Measurements from ENCODE around the gene CRYGB. TPM values are rescaled to one million over a fixed set of nuclear protein-coding genes. Genes with fewer than 3 reads are reported as not detected.
A peak's percentile ranks its signal among the peaks of the same experiment; 100 is the strongest.

The CRYGB gene
- polyA plus RNA-seq, 3 donors, result not detected

DNA sequence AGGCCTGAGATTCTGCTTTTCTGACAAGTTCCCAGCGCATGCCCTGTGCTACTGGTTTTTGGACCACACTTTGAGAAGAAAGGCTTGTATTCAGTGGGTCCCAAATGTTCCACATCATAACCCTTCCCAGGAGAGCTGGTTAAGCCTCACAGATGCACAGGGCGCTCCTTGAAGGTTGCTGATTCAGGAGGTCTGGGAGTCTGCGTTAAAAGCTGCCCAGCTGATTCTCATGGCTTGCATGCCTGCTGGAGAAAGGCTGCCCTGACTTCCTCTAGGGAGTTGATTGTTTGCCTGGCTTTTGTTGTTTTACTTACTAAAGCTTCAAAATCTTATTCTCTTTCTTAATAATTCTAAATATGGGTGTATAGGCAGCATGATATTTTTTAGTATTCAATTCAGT lies 42.3 kb downstream of the CRYGB start:
- TF ChIP-seq, protein P1, sequence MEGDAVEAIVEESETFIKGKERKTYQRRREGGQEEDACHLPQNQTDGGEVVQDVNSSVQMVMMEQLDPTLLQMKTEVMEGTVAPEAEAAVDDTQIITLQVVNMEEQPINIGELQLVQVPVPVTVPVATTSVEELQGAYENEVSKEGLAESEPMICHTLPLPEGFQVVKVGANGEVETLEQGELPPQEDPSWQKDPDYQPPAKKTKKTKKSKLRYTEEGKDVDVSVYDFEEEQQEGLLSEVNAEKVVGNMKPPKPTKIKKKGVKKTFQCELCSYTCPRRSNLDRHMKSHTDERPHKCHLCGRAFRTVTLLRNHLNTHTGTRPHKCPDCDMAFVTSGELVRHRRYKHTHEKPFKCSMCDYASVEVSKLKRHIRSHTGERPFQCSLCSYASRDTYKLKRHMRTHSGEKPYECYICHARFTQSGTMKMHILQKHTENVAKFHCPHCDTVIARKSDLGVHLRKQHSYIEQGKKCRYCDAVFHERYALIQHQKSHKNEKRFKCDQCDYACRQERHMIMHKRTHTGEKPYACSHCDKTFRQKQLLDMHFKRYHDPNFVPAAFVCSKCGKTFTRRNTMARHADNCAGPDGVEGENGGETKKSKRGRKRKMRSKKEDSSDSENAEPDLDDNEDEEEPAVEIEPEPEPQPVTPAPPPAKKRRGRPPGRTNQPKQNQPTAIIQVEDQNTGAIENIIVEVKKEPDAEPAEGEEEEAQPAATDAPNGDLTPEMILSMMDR (IDR thresholded peaks at IDR 0.05), result no peak
- Mint-ChIP-seq H3K27ac (no peak overlapping the region), H3K27me3 (ENCODE audit: low read depth in 3 of 3) (peaks cover 0 to 3% (median 0%) of the 10 kb centered on the region in 3 donors), H3K9me3 (peaks cover 0 to 4% (median 0%) of the 10 kb centered on the region in 7 donors), H3K4me3 (no peak overlapping the region), H3K36me3 (no peaks in the 10 kb centered on the region), H3K4me1 (peaks cover 24% of the 10 kb centered on the region)
- Histone ChIP-seq H3K27ac (ENCODE audit: low read depth in 1 of 2, low read length in 2 of 2) (no peak overlapping the region), H3K4me3 (replicated peaks in 1 of 3; ENCODE audit: low read depth in 2 of 3, low read length in 3 of 3) (no peak overlapping the region), H3K9ac (ENCODE audit: insufficient read depth, low read length, poor library complexity, severe bottlenecking) (no peak overlapping the region), H3K79me2 (ENCODE audit: insufficient read depth, low read length) (no peaks in the 10 kb centered on the region), H3K4me1 (ENCODE audit: control insufficient read depth in 1 of 2, insufficient read depth in 2 of 2, low read length in 2 of 2) (peaks cover 0 to 18% of the 10 kb centered on the region in 2 donors), H3K9me3 (replicated peaks in 1 of 2; ENCODE audit: control insufficient read depth in 1 of 2, insufficient read depth in 1 of 2, low read length in 2 of 2) (no peaks in the 10 kb centered on the region), H3K27me3 (ENCODE audit: control insufficient read depth in 2 of 2, insufficient read depth in 2 of 2, low read length in 2 of 2) (no peaks in the 10 kb centered on the region), H3K36me3 (replicated peaks in 1 of 2; ENCODE audit: control insufficient read depth in 1 of 2, insufficient read depth in 2 of 2, low read length in 2 of 2) (no peaks in the 10 kb centered on the region), H3K4me2 (replicated peaks; ENCODE audit: extremely low read depth, low read length, poor library complexity, severe bottlenecking) (no peak overlapping the region), H2AFZ (ENCODE audit: insufficient read depth, low read depth, low read length, poor library complexity, severe bottlenecking) (no peak overlapping the region), H4K20me1 (ENCODE audit: insufficient read depth, low read length) (no peaks in the 10 kb centered on the region)
- no CpG with 5 or more reads among the region's 3 CpGs for WGBS (ENCODE audit: insufficient coverage)
- intact Hi-C loops (cut with micrococcal nuclease), result no loop called here
- DNase-seq, result no peak

DNA sequence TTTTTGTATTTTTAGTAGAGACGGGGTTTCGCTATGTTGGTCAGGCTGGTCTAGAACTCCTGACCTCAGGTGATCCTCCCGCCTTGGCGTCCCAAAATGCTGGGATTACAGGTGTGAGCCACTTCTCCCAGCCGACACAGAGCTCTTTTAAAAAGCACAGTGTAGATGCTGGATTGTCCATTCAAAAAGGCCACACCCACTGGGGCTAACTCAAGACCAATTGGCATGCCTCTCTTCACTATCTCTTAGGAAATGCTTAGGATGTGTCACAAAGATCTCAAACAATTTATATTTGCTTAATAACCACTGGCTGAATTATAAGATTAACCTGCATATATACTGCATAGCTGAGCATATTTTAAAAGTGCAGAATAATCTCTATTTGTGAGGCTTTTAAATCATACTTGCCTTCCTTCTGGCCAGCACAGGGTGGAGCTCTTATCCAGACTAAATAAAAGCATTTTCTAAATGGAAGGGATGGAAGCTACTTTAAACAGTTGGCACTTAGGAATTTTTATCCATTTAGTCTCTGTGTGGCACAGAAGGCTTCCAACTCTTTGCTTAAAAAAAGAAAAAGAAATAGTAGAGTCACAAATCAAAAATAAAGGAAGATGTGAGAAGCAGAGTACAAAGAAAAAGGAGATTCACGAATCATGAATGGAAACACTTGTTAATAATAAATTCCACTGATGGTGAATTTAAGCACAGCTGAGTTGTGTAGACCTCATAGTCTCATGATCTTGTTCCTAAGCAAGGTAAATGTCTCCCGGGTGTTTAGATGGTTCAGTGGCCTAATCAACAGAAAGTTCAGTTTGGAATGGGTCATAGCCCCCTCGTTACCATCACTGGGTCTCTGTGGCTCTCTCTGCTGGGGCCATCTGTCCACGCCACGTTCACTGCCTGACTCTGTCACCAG lies 44.0 kb downstream of the CRYGB start:
- Histone ChIP-seq H4K20me1 (ENCODE audit: insufficient read depth, low read length) (no peaks in the 10 kb centered on the region), H2AFZ (ENCODE audit: insufficient read depth, low read depth, low read length, poor library complexity, severe bottlenecking) (peak overlapping the region; percentile 47), H3K27me3 (ENCODE audit: control insufficient read depth in 2 of 2, insufficient read depth in 2 of 2, low read length in 2 of 2) (no peaks in the 10 kb centered on the region), H3K36me3 (replicated peaks in 1 of 2; ENCODE audit: control insufficient read depth in 1 of 2, insufficient read depth in 2 of 2, low read length in 2 of 2) (no peaks in the 10 kb centered on the region), H3K27ac (ENCODE audit: low read depth in 1 of 2, low read length in 2 of 2) (no peak overlapping the region), H3K79me2 (ENCODE audit: insufficient read depth, low read length) (no peaks in the 10 kb centered on the region), H3K9ac (ENCODE audit: insufficient read depth, low read length, poor library complexity, severe bottlenecking) (no peak overlapping the region), H3K4me1 (ENCODE audit: control insufficient read depth in 1 of 2, insufficient read depth in 2 of 2, low read length in 2 of 2) (peaks cover 0 to 18% of the 10 kb centered on the region in 2 donors), H3K9me3 (replicated peaks in 1 of 2; ENCODE audit: control insufficient read depth in 1 of 2, insufficient read depth in 1 of 2, low read length in 2 of 2) (no peaks in the 10 kb centered on the region), H3K4me3 (replicated peaks in 1 of 3; ENCODE audit: low read depth in 2 of 3, low read length in 3 of 3) (peak overlapping the region in 1 of 3 experiments; percentile 30), H3K4me2 (replicated peaks; ENCODE audit: extremely low read depth, low read length, poor library complexity, severe bottlenecking) (no peak overlapping the region)
- no peak for DNase-seq
- intact Hi-C loops (cut with micrococcal nuclease), result no loop called here
- Mint-ChIP-seq H3K27ac (peak overlapping the region in 1 of 7 donors; percentile 45), H3K9me3 (peaks cover 0 to 4% (median 0%) of the 10 kb centered on the region in 7 donors), H3K4me3 (peak overlapping the region; percentile 31 to 69), H3K27me3 (ENCODE audit: low read depth in 3 of 3) (peaks cover 0 to 3% (median 0%) of the 10 kb centered on the region in 3 donors), H3K4me1 (peaks cover 24% of the 10 kb centered on the region), H3K36me3 (no peaks in the 10 kb centered on the region)
- TF ChIP-seq, protein P1 (IDR thresholded peaks at IDR 0.05), result no peak
- WGBS (ENCODE audit: insufficient coverage), result 32% methylated on average over 9 of the region's 10 CpGs

Measured in CD14-positive monocyte (primary cell).